ENCODE data around the gene UBXN4.

DNA sequence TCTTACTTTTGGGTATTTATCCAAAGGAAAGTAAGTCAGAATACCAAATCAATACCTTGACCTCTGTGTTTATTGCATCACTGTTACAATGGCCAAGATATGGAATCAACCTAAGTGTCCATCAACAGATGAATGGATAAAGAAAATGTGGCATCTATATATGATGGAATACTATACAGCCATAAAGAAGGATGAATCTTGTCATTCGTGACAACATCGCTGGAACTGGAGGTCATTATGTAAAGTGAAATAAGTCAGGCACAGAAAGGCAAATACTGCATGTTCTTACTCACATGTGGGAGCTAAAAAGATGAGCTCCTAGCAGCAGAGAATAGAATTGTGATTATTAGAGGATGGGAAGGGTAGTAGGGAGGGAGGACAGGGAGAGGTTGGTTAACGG, 60.7 kb downstream of the UBXN4 start:
- TF ChIP-seq, protein P1, sequence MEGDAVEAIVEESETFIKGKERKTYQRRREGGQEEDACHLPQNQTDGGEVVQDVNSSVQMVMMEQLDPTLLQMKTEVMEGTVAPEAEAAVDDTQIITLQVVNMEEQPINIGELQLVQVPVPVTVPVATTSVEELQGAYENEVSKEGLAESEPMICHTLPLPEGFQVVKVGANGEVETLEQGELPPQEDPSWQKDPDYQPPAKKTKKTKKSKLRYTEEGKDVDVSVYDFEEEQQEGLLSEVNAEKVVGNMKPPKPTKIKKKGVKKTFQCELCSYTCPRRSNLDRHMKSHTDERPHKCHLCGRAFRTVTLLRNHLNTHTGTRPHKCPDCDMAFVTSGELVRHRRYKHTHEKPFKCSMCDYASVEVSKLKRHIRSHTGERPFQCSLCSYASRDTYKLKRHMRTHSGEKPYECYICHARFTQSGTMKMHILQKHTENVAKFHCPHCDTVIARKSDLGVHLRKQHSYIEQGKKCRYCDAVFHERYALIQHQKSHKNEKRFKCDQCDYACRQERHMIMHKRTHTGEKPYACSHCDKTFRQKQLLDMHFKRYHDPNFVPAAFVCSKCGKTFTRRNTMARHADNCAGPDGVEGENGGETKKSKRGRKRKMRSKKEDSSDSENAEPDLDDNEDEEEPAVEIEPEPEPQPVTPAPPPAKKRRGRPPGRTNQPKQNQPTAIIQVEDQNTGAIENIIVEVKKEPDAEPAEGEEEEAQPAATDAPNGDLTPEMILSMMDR (IDR thresholded peaks at IDR 0.05), result no peak
- no peak for TF ChIP-seq ZFX (IDR thresholded peaks at IDR 0.05; ENCODE audit: borderline replicate concordance)

Measured in 22Rv1 (cell line).